Esophagus squamous epithelium (tissue), 5 donors: ENCODE results near the gene LNPK. TPM values are rescaled to one million over a fixed set of nuclear protein-coding genes. Genes with fewer than 3 reads are reported as not detected.
A peak's percentile ranks its signal among the peaks of the same experiment; 100 is the strongest.

Experiments used
- DNase-seq: peaks from one replicate; lab custom pipeline; 2025; lab: John Stamatoyannopoulos, UW
- H3K27ac ChIP-seq, 4 donors: fragments of 200-600 bp; sonication (generic); one replicate each; pipeline ENCODE4 v1.5.1; 2016 to 2019; ENCODE audit warnings: mild to moderate bottlenecking in 1 of 4
- H3K27me3 ChIP-seq, 4 donors: fragments of 200-600 bp; sonication (generic); 1 replicate in 3 of 4; 2 replicates in 1 of 4; pipeline versions ENCODE4 v1.5.1 to v1.6.0; 2017 to 2021; ENCODE audit warnings: antibody characterized with exemption in 1 of 4
- H3K36me3 ChIP-seq, 3 donors: fragments of 200-600 bp; sonication (generic); one replicate each; pipeline ENCODE4 v1.5.1; 2016 to 2019
- H3K4me1 ChIP-seq, 3 donors: fragments of 200-600 bp; sonication (generic); one replicate each; pipeline ENCODE4 v1.5.1; 2017 to 2019
- H3K4me3 ChIP-seq, 4 donors: fragments of 200-600 bp; sonication (generic); 1 replicate in 3 of 4; 2 replicates in 1 of 4; pipeline ENCODE4 v1.5.1; 2016 to 2019; ENCODE audit warnings: mild to moderate bottlenecking in 2 of 4, moderate library complexity in 1 of 4
- H3K9me3 ChIP-seq, 3 donors: fragments of 200-600 bp; sonication (generic); one replicate each; pipeline ENCODE4 v1.5.1; 2016 to 2019
- POLR2A ChIP-seq, 4 donors: fragments of 450-650 bp; IDR thresholded peaks; one replicate each; pipeline ENCODE4 v1.6.1; 2017; ENCODE audit warnings: antibody characterized with exemption in 4 of 4, mild to moderate bottlenecking in 4 of 4, moderate library complexity in 3 of 4
- WGBS, 2 donors: methylation state at CpG; one replicate each; pipeline ENCODE4 v1.1.5; 2018; 5-methylcytosine and 5-hydroxymethylcytosine counted together
- intact Hi-C: fragments of 100-400 bp; cut with DNase I; formaldehyde crosslinking; loops from one replicate; pipeline ENCODE4 v1.15.0; 2022
- total RNA-seq, 4 donors: library from RNA; depleted of rRNA; stranded (reverse); fragments of >200 nt; gene quantifications; one replicate each; pipeline ENCODE4 v1.1.0, GENCODE V29; 2016
- TF ChIP-seq, protein P1 (sequence below), 6 experiments: fragments of 450-650 bp in 4 of 6; fragments of 200-600 bp in 2 of 6; sonication (generic) in 2 of 6; IDR thresholded peaks; one replicate each; pipeline ENCODE4 v1.5.1; 2016 to 2019; ENCODE audit warnings: antibody characterized with exemption in 6 of 6, mild to moderate bottlenecking in 4 of 6, moderate library complexity in 4 of 6
- donor health status: DM: yes; HTN: yes; CAD: no.

LNPK gene
- total RNA-seq, 4 donors from 2014 or later, result 16.3 to 23.5 (median 19.6) TPM

DNA sequence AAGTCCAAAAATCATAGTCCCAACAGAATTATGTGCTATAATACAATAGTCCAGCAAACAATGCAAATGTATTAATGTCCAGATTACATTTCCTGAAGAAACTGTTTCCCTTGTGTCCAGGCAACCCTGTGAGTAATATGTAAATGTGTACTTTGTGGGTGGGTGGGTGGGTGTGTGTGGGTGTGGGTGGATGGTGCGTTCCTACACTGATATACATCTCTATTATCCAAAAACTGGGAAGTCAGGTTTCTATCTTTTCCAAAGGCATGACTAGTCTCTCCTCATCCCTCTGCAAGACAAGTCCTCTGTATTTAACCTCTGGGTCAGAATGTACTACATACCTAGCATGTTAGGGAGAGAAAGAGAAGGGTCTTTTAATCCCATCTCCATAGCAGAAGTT is 71.6 kb downstream of the LNPK start:
- no peak for DNase-seq
- no peaks in the 10 kb centered on the region for H3K4me1 ChIP-seq
- intact Hi-C loops, result no loop called here
- no peaks in the 10 kb centered on the region for H3K9me3 ChIP-seq
- peaks cover 0 to 28% (median 0%) of the 10 kb centered on the region in 3 donors for H3K36me3 ChIP-seq
- H3K27me3 ChIP-seq, result no peaks in the 10 kb centered on the region
- H3K27ac ChIP-seq, result no peak overlapping the region
- WGBS, 2 donors, result 43 to 67% methylated on average over 1 of the region's 1 CpG
- TF ChIP-seq, protein P1, sequence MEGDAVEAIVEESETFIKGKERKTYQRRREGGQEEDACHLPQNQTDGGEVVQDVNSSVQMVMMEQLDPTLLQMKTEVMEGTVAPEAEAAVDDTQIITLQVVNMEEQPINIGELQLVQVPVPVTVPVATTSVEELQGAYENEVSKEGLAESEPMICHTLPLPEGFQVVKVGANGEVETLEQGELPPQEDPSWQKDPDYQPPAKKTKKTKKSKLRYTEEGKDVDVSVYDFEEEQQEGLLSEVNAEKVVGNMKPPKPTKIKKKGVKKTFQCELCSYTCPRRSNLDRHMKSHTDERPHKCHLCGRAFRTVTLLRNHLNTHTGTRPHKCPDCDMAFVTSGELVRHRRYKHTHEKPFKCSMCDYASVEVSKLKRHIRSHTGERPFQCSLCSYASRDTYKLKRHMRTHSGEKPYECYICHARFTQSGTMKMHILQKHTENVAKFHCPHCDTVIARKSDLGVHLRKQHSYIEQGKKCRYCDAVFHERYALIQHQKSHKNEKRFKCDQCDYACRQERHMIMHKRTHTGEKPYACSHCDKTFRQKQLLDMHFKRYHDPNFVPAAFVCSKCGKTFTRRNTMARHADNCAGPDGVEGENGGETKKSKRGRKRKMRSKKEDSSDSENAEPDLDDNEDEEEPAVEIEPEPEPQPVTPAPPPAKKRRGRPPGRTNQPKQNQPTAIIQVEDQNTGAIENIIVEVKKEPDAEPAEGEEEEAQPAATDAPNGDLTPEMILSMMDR (IDR thresholded peaks at IDR 0.05), result no peak
- no peak for TF ChIP-seq POLR2A (IDR thresholded peaks at IDR 0.05)
- H3K4me3 ChIP-seq, result no peak overlapping the region

DNA sequence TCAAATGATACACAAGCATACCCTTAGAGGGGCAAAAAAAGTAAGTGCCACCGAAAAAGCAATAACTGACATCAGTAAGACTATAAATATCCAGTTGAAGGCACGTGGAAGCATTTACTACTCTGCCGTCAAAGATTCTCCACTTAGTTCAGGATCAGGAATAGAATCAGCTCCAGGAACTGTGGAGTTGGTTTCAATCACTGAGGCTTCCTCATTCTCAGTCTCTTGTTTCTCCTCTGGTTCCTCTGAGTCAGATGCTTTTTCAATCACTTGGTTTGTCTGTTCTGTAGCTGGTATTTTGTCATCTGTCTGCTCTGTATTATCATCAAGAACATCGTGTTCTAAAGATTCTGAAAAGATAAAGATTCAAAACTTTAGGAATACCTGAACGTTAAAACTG is 72.2 kb downstream of the LNPK start:
- no peak for TF ChIP-seq POLR2A (IDR thresholded peaks at IDR 0.05)
- TF ChIP-seq, protein P1 (IDR thresholded peaks at IDR 0.05), result no peak
- DNase-seq, result no peak
- peak overlapping the region in 1 of 4 donors; percentile 20 for H3K27ac ChIP-seq
- intact Hi-C loops, result no loop called here
- H3K27me3 ChIP-seq, result no peaks in the 10 kb centered on the region
- H3K36me3 ChIP-seq, result peaks cover 0 to 21% (median 0%) of the 10 kb centered on the region in 3 donors
- 76 to 78% methylated on average over 5 of the region's 5 CpGs for WGBS, 2 donors
- no peak overlapping the region for H3K4me3 ChIP-seq
- H3K9me3 ChIP-seq, result no peaks in the 10 kb centered on the region
- no peaks in the 10 kb centered on the region for H3K4me1 ChIP-seq

DNA sequence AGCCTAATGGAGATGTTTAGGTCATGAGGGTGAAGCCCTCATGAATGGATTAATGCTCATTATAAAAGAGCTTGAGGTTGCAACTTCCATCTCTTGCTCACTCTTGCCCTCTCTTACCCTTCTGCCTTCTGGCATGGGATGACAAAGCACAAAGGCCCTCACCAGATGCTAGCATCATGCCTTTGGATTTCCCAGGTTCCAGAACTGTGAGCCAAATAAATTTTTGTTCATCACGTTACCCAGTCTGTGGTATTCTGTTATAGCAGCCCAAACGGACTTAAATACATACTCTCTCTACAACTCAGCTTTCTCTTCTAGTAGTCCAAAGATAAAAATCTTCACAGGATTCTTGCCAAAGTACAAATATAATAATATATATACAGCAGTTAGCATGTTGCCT is 75.8 kb downstream of the LNPK start:
- peaks cover 0 to 10% (median 0%) of the 10 kb centered on the region in 3 donors for H3K36me3 ChIP-seq
- no peaks in the 10 kb centered on the region for H3K9me3 ChIP-seq
- no peaks in the 10 kb centered on the region for H3K27me3 ChIP-seq
- H3K4me1 ChIP-seq, result no peaks in the 10 kb centered on the region
- TF ChIP-seq POLR2A (IDR thresholded peaks at IDR 0.05), result no peak
- TF ChIP-seq, protein P1 (IDR thresholded peaks at IDR 0.05), result no peak
- DNase-seq, result no peak
- no peak overlapping the region for H3K4me3 ChIP-seq
- WGBS, 2 donors, result 89 to 90% methylated on average over 2 of the region's 2 CpGs
- intact Hi-C loops, result no loop called here
- no peak overlapping the region for H3K27ac ChIP-seq

DNA sequence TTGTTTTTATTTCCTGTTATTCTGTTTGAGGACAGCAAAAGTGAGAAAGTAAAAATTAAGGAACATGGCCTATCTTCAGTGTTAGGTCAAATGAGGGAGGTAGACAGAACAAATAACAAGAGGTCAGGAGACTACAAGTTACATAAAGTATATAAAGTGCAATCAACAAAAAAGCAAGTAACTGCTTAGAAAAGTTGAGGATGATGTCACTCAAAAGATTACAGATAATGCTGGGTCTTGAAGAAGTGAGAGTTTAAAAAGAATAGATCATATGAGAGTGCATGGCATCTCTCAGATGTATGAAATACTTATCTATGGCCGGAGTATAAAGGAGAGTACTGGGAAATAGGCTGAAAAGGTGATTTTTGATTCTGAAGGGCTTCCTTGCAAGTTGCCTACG is 79.9 kb downstream of the LNPK start:
- 90 to 92% methylated on average over 2 of the region's 2 CpGs for WGBS, 2 donors
- H3K27me3 ChIP-seq, result no peaks in the 10 kb centered on the region
- TF ChIP-seq, protein P1 (IDR thresholded peaks at IDR 0.05), result no peak
- TF ChIP-seq POLR2A (IDR thresholded peaks at IDR 0.05), result no peak
- H3K9me3 ChIP-seq, result no peaks in the 10 kb centered on the region
- H3K4me3 ChIP-seq, result no peak overlapping the region
- no peaks in the 10 kb centered on the region for H3K4me1 ChIP-seq
- no peak overlapping the region for H3K27ac ChIP-seq
- no peak for DNase-seq
- intact Hi-C loops, result no loop called here
- H3K36me3 ChIP-seq, result peaks cover 0 to under 1% (median 0%) of the 10 kb centered on the region in 3 donors

DNA sequence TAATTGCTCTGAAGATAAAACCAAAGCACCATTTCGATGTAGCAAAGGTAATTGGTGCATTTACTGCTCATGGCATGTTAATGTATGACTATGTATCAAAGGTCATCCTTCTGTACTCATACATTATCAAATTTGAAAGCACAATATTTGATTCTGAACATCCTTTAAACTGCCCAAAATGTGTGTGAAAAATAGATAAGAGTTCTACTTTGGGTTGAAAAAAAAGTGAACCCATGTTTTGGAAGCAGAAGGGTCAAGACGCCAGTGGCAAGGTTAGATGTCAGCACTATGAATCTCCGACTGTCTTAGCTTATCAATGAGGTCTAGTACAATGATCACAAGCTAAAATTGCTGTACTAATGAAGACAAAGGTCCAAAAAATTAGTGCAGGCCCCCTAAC is 83.1 kb downstream of the LNPK start:
- no peak for TF ChIP-seq POLR2A (IDR thresholded peaks at IDR 0.05)
- TF ChIP-seq, protein P1 (IDR thresholded peaks at IDR 0.05), result no peak

More for the DNA sequence above, 83.1 kb downstream of the LNPK start:
- DNase-seq, result no peak
- Histone ChIP-seq H3K36me3 (no peaks in the 10 kb centered on the region), H3K27ac (no peak overlapping the region), H3K4me3 (no peak overlapping the region), H3K9me3 (no peaks in the 10 kb centered on the region), H3K27me3 (peaks cover 0 to 2% (median 0%) of the 10 kb centered on the region in 4 donors), H3K4me1 (no peaks in the 10 kb centered on the region)
- intact Hi-C loops, result no loop called here
- 82 to 88% methylated on average over 3 of the region's 3 CpGs for WGBS, 2 donors
